Stomach (tissue), 9 donors: ENCODE data around the gene STAMBPL1. TPM values are rescaled to one million over a fixed set of nuclear protein-coding genes. Genes with fewer than 3 reads are reported as not detected.

Experiments used
- DNase-seq, 2 donors: peaks; one replicate each; pipeline versions ENCODE4 v3.0.0 to v3.0.0-alpha.2; 2013 to 2019
- H3K27ac ChIP-seq, 5 donors: fragments of 200-600 bp in 4 of 5; sonication (generic) in 4 of 5; one replicate each; pipeline ENCODE4 v1.5.1; 2013 to 2019; ENCODE audit warnings: mild to moderate bottlenecking in 1 of 5, moderate library complexity in 1 of 5
- H3K27me3 ChIP-seq, 3 donors: fragments of 200-600 bp; sonication (generic); one replicate each; pipeline ENCODE4 v1.5.1; 2017 to 2019; ENCODE audit warnings: mixed run types in 1 of 3
- H3K36me3 ChIP-seq, 4 donors: fragments of 200-600 bp; sonication (generic); 1 replicate in 3 of 4; 2 replicates in 1 of 4; pipeline ENCODE4 v1.5.1; 2016 to 2019
- H3K4me1 ChIP-seq, 4 donors: fragments of 200-600 bp; sonication (generic); one replicate each; pipeline ENCODE4 v1.5.1; 2016 to 2019
- H3K4me3 ChIP-seq, 4 donors: fragments of 200-600 bp; sonication (generic) in 3 of 4; one replicate each; pipeline ENCODE4 v1.5.1; 2016 to 2019; ENCODE audit warnings: mild to moderate bottlenecking in 1 of 4
- H3K9me3 ChIP-seq, 4 donors: fragments of 200-600 bp; sonication (generic); one replicate each; pipeline ENCODE4 v1.5.1; 2016 to 2019
- CTCF ChIP-seq, 7 experiments: fragments of 450-650 bp in 4 of 7; fragments of 200-600 bp in 3 of 7; sonication (generic) in 3 of 7; IDR thresholded peaks; one replicate each; pipeline ENCODE4 v1.5.1; 2016 to 2019; ENCODE audit warnings: antibody characterized with exemption in 7 of 7, control low read depth in 2 of 7, mild to moderate bottlenecking in 1 of 7
- EP300 ChIP-seq: sonication (generic); formaldehyde crosslinking; IDR thresholded peaks from one replicate; pipeline ENCODE4 v1.6.1; 2017; ENCODE audit warnings: antibody characterized with exemption
- POLR2A ChIP-seq, 4 donors: fragments of 450-650 bp; IDR thresholded peaks; one replicate each; pipeline ENCODE4 v1.6.1; 2016; ENCODE audit warnings: antibody characterized with exemption in 4 of 4, control low read depth in 2 of 4, mild to moderate bottlenecking in 1 of 4, moderate library complexity in 1 of 4
- POLR2AphosphoS5 ChIP-seq, 3 donors: sonication (generic); formaldehyde crosslinking; IDR thresholded peaks; one replicate each; pipeline ENCODE4 v1.6.1; 2016; ENCODE audit warnings: antibody characterized with exemption in 3 of 3
- WGBS, 5 donors: extraction: QIAGEN DNeasy Blood & Tissue Kit in 3 of 5; methylation state at CpG; one replicate each; pipeline versions ENCODE4 v1.1.5 to v1.1.7; 2013 to 2018; 5-methylcytosine and 5-hydroxymethylcytosine counted together
- intact Hi-C: fragments of 100-400 bp; cut with DNase I; formaldehyde crosslinking; loops from one replicate; pipeline ENCODE4 v1.15.1; 2023; ENCODE audit warnings: low total_unique reads
- polyA plus RNA-seq, 3 donors: library from polyadenylated mRNA; stranded (reverse); fragments of 200-250 nt; gene quantifications; one replicate each; pipeline ENCODE4 v1.2.3, GENCODE V29; 2013
- total RNA-seq, 5 donors: library from RNA; depleted of rRNA; stranded (reverse); fragments of >200 nt; gene quantifications; one replicate each; pipeline versions ENCODE4 v1.1.0 to v1.2.3, GENCODE V29; 2014 to 2016
- donor health status: healthy with polysubstance abuse.
- donor health status: Bipolar disorder and iron deficiency.
- donor health status: healthy.

STAMBPL1 gene
- total and polyA plus RNA-seq, 8 donors, result 3.2 to 40.8 (median 8.4) TPM

- H3K27ac ChIP-seq, result no peak overlapping the region
- no peak for DNase-seq
- H3K4me3 ChIP-seq, result no peak overlapping the region
- TF ChIP-seq EP300 (no peak), POLR2A (IDR thresholded peaks at IDR 0.05) (no peak), POLR2AphosphoS5 (IDR thresholded peaks at IDR 0.05) (no peak), CTCF (IDR thresholded peaks at IDR 0.05) (no peak)
- no peaks in the 10 kb centered on the region for H3K36me3 ChIP-seq
- intact Hi-C loops, result no loop called here
- H3K9me3 ChIP-seq, result no peaks in the 10 kb centered on the region
- H3K27me3 ChIP-seq, result no peaks in the 10 kb centered on the region
- H3K4me1 ChIP-seq, result peaks cover 9 to 60% (median 29%) of the 10 kb centered on the region in 4 donors
- WGBS, 5 donors, result 88 to 93% (median 91%) methylated on average over 4 of the region's 4 CpGs
Observed at GRCh38 chr10:88843171-88843570, 36.9 kb upstream of the STAMBPL1 start.

DNA sequence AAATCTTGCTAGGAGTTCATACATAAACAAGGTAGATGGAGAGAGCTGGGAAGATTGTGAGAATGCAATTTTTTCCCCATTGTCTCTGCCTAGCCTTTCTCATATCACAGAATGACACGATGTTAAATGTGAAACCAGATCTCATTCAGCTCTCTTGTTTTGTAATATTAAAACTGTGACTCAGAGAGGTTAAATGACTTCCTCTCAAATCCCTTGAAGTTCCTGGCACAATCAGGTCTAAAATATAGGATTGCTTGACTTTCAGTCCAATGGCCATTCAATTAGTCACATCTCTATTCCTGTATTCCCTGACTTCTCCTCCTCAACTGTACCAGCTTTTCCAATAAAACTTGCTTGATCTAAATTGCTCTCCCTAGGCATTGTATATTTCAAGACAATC, 31.5 kb upstream of the STAMBPL1 start:
- Histone ChIP-seq H3K9me3 (no peaks in the 10 kb centered on the region), H3K4me1 (peaks cover 7 to 54% (median 14%) of the 10 kb centered on the region in 4 donors), H3K27me3 (no peaks in the 10 kb centered on the region), H3K27ac (peak overlapping the region in 3 of 5 donors; percentile 40 to 86 (median 77)), H3K4me3 (peak overlapping the region in 3 of 4 donors; percentile 34 to 55 (median 36)), H3K36me3 (no peaks in the 10 kb centered on the region)
- peak in 1 of 2 donors; percentile 16 for DNase-seq
- intact Hi-C loops, result no loop called here
- TF ChIP-seq EP300, result no peak
- TF ChIP-seq POLR2AphosphoS5 (IDR thresholded peaks at IDR 0.05), result peak in 1 of 3 donors; percentile 33
- TF ChIP-seq CTCF (IDR thresholded peaks at IDR 0.05), result no peak
- 0 to 9% (median 3%) methylated on average over 1 of the region's 1 CpG for WGBS, 5 donors

- Histone ChIP-seq H3K4me3 (peak overlapping the region; percentile 33 to 55 (median 35)), H3K27ac (peak overlapping the region in 4 of 5 donors; percentile 40 to 86 (median 76))
- intact Hi-C loops, result no loop called here
Observed at GRCh38 chr10:88849234-88849633, 30.8 kb upstream of the STAMBPL1 start.

GRCh38 chr10:88850712-88851111, 29.3 kb upstream of the STAMBPL1 start:
- intact Hi-C loops, result no loop called here
- no peaks in the 10 kb centered on the region for H3K36me3 ChIP-seq
- no peak for TF ChIP-seq POLR2AphosphoS5 (IDR thresholded peaks at IDR 0.05)
- no peak for TF ChIP-seq CTCF (IDR thresholded peaks at IDR 0.05)
- TF ChIP-seq POLR2A (IDR thresholded peaks at IDR 0.05), result no peak
- TF ChIP-seq EP300, result no peak
- peak overlapping the region; percentile 33 to 55 (median 35) for H3K4me3 ChIP-seq
- peaks cover 13 to 66% (median 26%) of the 10 kb centered on the region in 4 donors for H3K4me1 ChIP-seq
- 35 to 45% (median 37%) methylated on average over 1 of the region's 1 CpG for WGBS, 5 donors
- H3K27me3 ChIP-seq, result no peaks in the 10 kb centered on the region
- DNase-seq, result no peak
- H3K27ac ChIP-seq, result peak overlapping the region in 4 of 5 donors; percentile 74 to 86 (median 76)
- H3K9me3 ChIP-seq, result no peaks in the 10 kb centered on the region

More at GRCh38 chr10:88849234-88849633, 30.8 kb upstream of the STAMBPL1 start:
- TF ChIP-seq POLR2A (IDR thresholded peaks at IDR 0.05) (no peak), CTCF (IDR thresholded peaks at IDR 0.05) (no peak), EP300 (no peak), POLR2AphosphoS5 (IDR thresholded peaks at IDR 0.05) (no peak)
- no peak for DNase-seq
- WGBS, 5 donors, result 47 to 70% (median 57%) methylated on average over 1 of the region's 1 CpG
- Histone ChIP-seq H3K4me1 (peaks cover 7 to 61% (median 19%) of the 10 kb centered on the region in 4 donors), H3K36me3 (no peaks in the 10 kb centered on the region), H3K27me3 (no peaks in the 10 kb centered on the region), H3K9me3 (no peaks in the 10 kb centered on the region)
